ENCODE results near the gene PDE7B. TPM values are rescaled to one million over a fixed set of nuclear protein-coding genes. Genes with fewer than 3 reads are reported as not detected.

PDE7B gene
- total and polyA plus RNA-seq, 2 donors (not counting 1 experiment from before 2014, with no cell fraction given) = 2.6 to 7.5 TPM

DNA sequence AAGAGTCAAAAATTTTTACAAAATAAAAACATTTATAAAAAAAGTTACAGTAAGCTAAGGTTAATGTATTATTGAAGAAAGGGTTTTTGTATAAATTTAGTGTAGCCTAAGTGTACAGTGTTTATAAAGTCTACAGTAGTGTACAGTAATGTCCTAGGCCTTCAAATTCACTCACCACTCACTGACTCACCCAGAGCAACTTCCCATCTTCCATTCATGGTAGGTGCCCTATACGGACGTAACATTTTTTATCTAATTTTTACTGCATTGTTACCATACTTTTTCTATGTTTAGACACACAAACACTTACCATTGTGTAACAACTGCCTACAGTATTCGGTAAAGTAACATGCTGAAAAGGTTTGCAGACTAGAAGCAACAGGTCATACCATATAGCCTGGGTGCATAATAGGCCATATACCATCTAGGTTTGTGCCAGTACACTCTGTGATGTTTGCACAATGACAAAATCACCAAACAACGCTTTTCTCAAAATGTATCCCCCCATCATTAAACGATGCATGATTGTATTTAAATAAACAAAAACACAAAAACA lies 392.6 kb downstream of the PDE7B start:
- no peaks in the 10 kb centered on the region for H3K79me2 ChIP-seq (ENCODE audit: control insufficient read depth, insufficient read depth, low read length)
- intact Hi-C loops (cut with micrococcal nuclease) = no loop called here
- DNase-seq = no peak
- no peaks in the 10 kb centered on the region for H4K20me1 ChIP-seq (ENCODE audit: control insufficient read depth, insufficient read depth, low read length, poor library complexity, severe bottlenecking)
- Mint-ChIP-seq H3K4me3 (no peak overlapping the region), H3K27me3 (no peaks in the 10 kb centered on the region), H3K27ac (no peak overlapping the region), H3K9me3 (ENCODE audit: insufficient read depth) (no peaks in the 10 kb centered on the region), H3K4me1 (peaks cover 5% of the 10 kb centered on the region)
- no peaks in the 10 kb centered on the region for H3K27me3 ChIP-seq (replicated peaks in 1 of 4; ENCODE audit: control extremely low read depth in 1 of 4, control insufficient read depth in 3 of 4, insufficient read depth in 4 of 4, low read length in 3 of 4)
- no peak for ATAC-seq (ENCODE audit: low read depth)
- no peak overlapping the region for H3K4me2 ChIP-seq (replicated peaks; ENCODE audit: low read depth, low read length, poor library complexity, severe bottlenecking)
- no peak overlapping the region for H2AFZ ChIP-seq (ENCODE audit: insufficient read depth, low read depth, low read length, poor library complexity, severe bottlenecking)
- H3K4me3 ChIP-seq (ENCODE audit: control extremely low read depth in 1 of 5, extremely low read depth in 1 of 5, insufficient read depth in 1 of 5, low read depth in 2 of 5, low read length in 4 of 5) = no peak overlapping the region
- no peak overlapping the region for H3K27ac ChIP-seq (ENCODE audit: low read length in 2 of 2)
- no peak overlapping the region for H3K9ac ChIP-seq (ENCODE audit: low read length)
- H3K4me1 ChIP-seq (ENCODE audit: control insufficient read depth in 2 of 2, insufficient read depth in 2 of 2, low read length in 2 of 2) = peaks cover 0 to under 1% of the 10 kb centered on the region in 2 donors
- no peaks in the 10 kb centered on the region for H3K36me3 ChIP-seq (replicated peaks in 1 of 2; ENCODE audit: control extremely low read depth in 1 of 2, control insufficient read depth in 1 of 2, extremely low read depth in 1 of 2, insufficient read depth in 2 of 2, low read length in 1 of 2)
- no peak for TF ChIP-seq EZH2 (IDR thresholded peaks at IDR 0.05; ENCODE audit: borderline replicate concordance, insufficient read depth, low read depth, low read length, poor library complexity, severe bottlenecking)
- TF ChIP-seq, protein P1, sequence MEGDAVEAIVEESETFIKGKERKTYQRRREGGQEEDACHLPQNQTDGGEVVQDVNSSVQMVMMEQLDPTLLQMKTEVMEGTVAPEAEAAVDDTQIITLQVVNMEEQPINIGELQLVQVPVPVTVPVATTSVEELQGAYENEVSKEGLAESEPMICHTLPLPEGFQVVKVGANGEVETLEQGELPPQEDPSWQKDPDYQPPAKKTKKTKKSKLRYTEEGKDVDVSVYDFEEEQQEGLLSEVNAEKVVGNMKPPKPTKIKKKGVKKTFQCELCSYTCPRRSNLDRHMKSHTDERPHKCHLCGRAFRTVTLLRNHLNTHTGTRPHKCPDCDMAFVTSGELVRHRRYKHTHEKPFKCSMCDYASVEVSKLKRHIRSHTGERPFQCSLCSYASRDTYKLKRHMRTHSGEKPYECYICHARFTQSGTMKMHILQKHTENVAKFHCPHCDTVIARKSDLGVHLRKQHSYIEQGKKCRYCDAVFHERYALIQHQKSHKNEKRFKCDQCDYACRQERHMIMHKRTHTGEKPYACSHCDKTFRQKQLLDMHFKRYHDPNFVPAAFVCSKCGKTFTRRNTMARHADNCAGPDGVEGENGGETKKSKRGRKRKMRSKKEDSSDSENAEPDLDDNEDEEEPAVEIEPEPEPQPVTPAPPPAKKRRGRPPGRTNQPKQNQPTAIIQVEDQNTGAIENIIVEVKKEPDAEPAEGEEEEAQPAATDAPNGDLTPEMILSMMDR (IDR thresholded peaks at IDR 0.05) = no peak
- WGBS (ENCODE audit: insufficient coverage) = 100% methylated on average over 3 of the region's 5 CpGs
- CTCF ChIA-PET = interaction anchor here (1.3 to 1.8 kb wide), 2 partner anchors 18 to 46 kb away, joined by 3 to 8 read pairs; no protein-coding TSS in a partner anchor
- H3K9me3 ChIP-seq (ENCODE audit: control extremely low read depth in 1 of 3, control insufficient read depth in 2 of 3, insufficient read depth in 1 of 3, low read length in 2 of 3) = no peaks in the 10 kb centered on the region
- POLR2A ChIA-PET = no interaction called here
